H1 (cell line): ENCODE data around the gene MAPT. TPM values are rescaled to one million over a fixed set of nuclear protein-coding genes. Genes with fewer than 3 reads are reported as not detected.

Source experiments
- CTCF ChIA-PET: fragments of 300-600 bp; sonication (Branson Sonifier 250); formaldehyde crosslinking; loops from one replicate; lab custom pipeline; 2021; ENCODE audit not compliant: partially characterized antibody; lab: Charles Lee
- POLR2A ChIA-PET: fragments of 300-600 bp; sonication (Branson Sonifier 250); formaldehyde crosslinking; loops from one replicate; lab custom pipeline; 2021; ENCODE audit warnings: inconsistent platforms; ENCODE audit not compliant: partially characterized antibody; lab: Charles Lee
- DNase-seq, 2 experiments: peaks; one replicate each; pipeline versions ENCODE4 v3.0.0 to v3.0.0-alpha.2; 2010 to 2022; ENCODE audit warnings: low spot score in 2 of 2, low read depth in 1 of 2, mixed read lengths in 1 of 2
- FAIRE-seq: peaks from 2 replicates; lab custom pipeline; 2011; peaks lifted over from hg19 to GRCh38; lab: Jason Lieb, UNC
- H2AFZ ChIP-seq: 2 replicates; pipeline ENCODE4 v1.8.1; 2012; ENCODE audit warnings: low read length, inconsistent platforms
- H2AK5ac ChIP-seq: 2 replicates; pipeline ENCODE4 v1.6.1; 2013; ENCODE audit warnings: low read depth, low read length
- H2BK120ac ChIP-seq: replicated peaks from 2 replicates; pipeline ENCODE3; 2013; ENCODE audit warnings: low read depth, low read length, inconsistent platforms
- H2BK12ac ChIP-seq: 2 replicates; pipeline ENCODE4 v1.6.1; 2013; ENCODE audit warnings: low read depth, low read length
- H2BK15ac ChIP-seq: 2 replicates; pipeline ENCODE4 v1.6.1; 2013; ENCODE audit warnings: low read length
- H2BK20ac ChIP-seq: 2 replicates; pipeline ENCODE4 v1.6.1; 2013; ENCODE audit warnings: low read length
- H2BK5ac ChIP-seq: 2 replicates; pipeline ENCODE4 v1.6.1; 2013; ENCODE audit warnings: low read depth, low read length
- H3K14ac ChIP-seq: 2 replicates; pipeline ENCODE4 v1.6.1; 2013; ENCODE audit warnings: inconsistent platforms; ENCODE audit not compliant: insufficient read length
- H3K18ac ChIP-seq: 2 replicates; pipeline ENCODE4 v1.6.1; 2013; ENCODE audit warnings: low read length; ENCODE audit errors: extremely low read depth
- H3K23ac ChIP-seq: 2 replicates; pipeline ENCODE4 v1.6.1; 2013; ENCODE audit warnings: inconsistent platforms; ENCODE audit not compliant: insufficient read length
- H3K23me2 ChIP-seq: 2 replicates; pipeline ENCODE4 v1.6.1; 2013; ENCODE audit warnings: low read depth, low read length
- H3K27ac ChIP-seq: 2 replicates; pipeline ENCODE4 v1.6.1; 2011; ENCODE audit warnings: low read depth, low read length, inconsistent platforms
- H3K27me3 ChIP-seq, 4 experiments: replicated peaks in 1 of 4; 1 replicate in 1 of 4; 2 replicates in 3 of 4; pipeline versions ENCODE4 v1.6.1 to v1.8.1; 2011 to 2013; ENCODE audit warnings: low read length in 3 of 4, mild to moderate bottlenecking in 3 of 4, inconsistent platforms in 2 of 4, mixed read lengths in 2 of 4, moderate library complexity in 1 of 4; ENCODE audit not compliant: control insufficient read depth in 3 of 4, insufficient read depth in 3 of 4; ENCODE audit errors: extremely low read depth in 1 of 4
- H3K36me3 ChIP-seq, 4 experiments: 2 replicates each; pipeline versions ENCODE4 v1.6.1 to v1.8.1; 2011 to 2013; ENCODE audit warnings: mild to moderate bottlenecking in 4 of 4, low read length in 3 of 4, moderate library complexity in 2 of 4, control low read depth in 1 of 4, inconsistent platforms in 1 of 4; ENCODE audit not compliant: insufficient read depth in 4 of 4, control insufficient read depth in 2 of 4
- H3K4ac ChIP-seq: replicated peaks from 2 replicates; pipeline ENCODE3; 2013; ENCODE audit warnings: low read length, low read depth, mixed read lengths, inconsistent platforms; ENCODE audit not compliant: insufficient read length
- H3K4me1 ChIP-seq, 4 experiments: replicated peaks in 1 of 4; 1 replicate in 1 of 4; 2 replicates in 3 of 4; pipeline versions ENCODE4 v1.6.1 to v1.8.1; 2011 to 2013; ENCODE audit warnings: low read length in 3 of 4, inconsistent platforms in 2 of 4, mixed read lengths in 1 of 4; ENCODE audit not compliant: insufficient read depth in 4 of 4, control insufficient read depth in 3 of 4
- H3K4me2 ChIP-seq, 2 experiments: 2 replicates each; pipeline versions ENCODE4 v1.6.1 to v1.8.1; 2011 to 2013; ENCODE audit warnings: low read depth in 2 of 2, low read length in 2 of 2, control low read depth in 1 of 2, inconsistent platforms in 1 of 2, mild to moderate bottlenecking in 1 of 2; ENCODE audit not compliant: insufficient read depth in 1 of 2
- H3K4me3 ChIP-seq, 4 experiments: fragments of 200-600, 300-600 bp in 1 of 4; sonication (generic), shearing (Covaris generic), sonication (Bioruptor Twin) in 1 of 4; 2 replicates each; pipeline versions ENCODE4 v1.5.1 to v1.8.1; 2011 to 2016; ENCODE audit warnings: low read length in 4 of 4, low read depth in 3 of 4, control low read depth in 2 of 4, inconsistent platforms in 2 of 4, mild to moderate bottlenecking in 2 of 4, mixed read lengths in 1 of 4, moderate library complexity in 1 of 4; ENCODE audit not compliant: insufficient read depth in 2 of 4; ENCODE audit errors: extremely low read depth in 1 of 4
- H3K56ac ChIP-seq: replicated peaks from 2 replicates; pipeline ENCODE3; 2013; ENCODE audit warnings: low read depth, mild to moderate bottlenecking, mixed read lengths, low read length, inconsistent platforms; ENCODE audit not compliant: insufficient read length
- H3K79me1 ChIP-seq: 2 replicates; pipeline ENCODE4 v1.6.1; 2013; ENCODE audit warnings: low read depth, low read length, control low read depth
- H3K79me2 ChIP-seq, 2 experiments: 2 replicates each; pipeline versions ENCODE4 v1.6.1 to v1.8.1; 2012 to 2013; ENCODE audit warnings: low read length in 2 of 2, mild to moderate bottlenecking in 2 of 2, inconsistent platforms in 1 of 2; ENCODE audit not compliant: insufficient read depth in 2 of 2, control insufficient read depth in 1 of 2
- H3K9ac ChIP-seq, 4 experiments: replicated peaks in 1 of 4; 1 replicate in 1 of 4; 2 replicates in 3 of 4; pipeline versions ENCODE4 v1.6.1 to v1.8.1; 2011 to 2013; ENCODE audit warnings: low read depth in 3 of 4, low read length in 3 of 4, control low read depth in 2 of 4, mild to moderate bottlenecking in 2 of 4, moderate library complexity in 2 of 4, inconsistent platforms in 1 of 4; ENCODE audit errors: extremely low read depth in 1 of 4
- H3K9me3 ChIP-seq, 2 experiments: 2 replicates each; pipeline versions ENCODE4 v1.6.1 to v1.8.1; 2012 to 2013; ENCODE audit warnings: mild to moderate bottlenecking in 2 of 2, moderate library complexity in 2 of 2, control low read depth in 1 of 2, inconsistent platforms in 1 of 2, low read depth in 1 of 2, low read length in 1 of 2, mixed read lengths in 1 of 2; ENCODE audit not compliant: insufficient read depth in 2 of 2
- H4K20me1 ChIP-seq, 2 experiments: replicated peaks in 1 of 2; 2 replicates each; pipeline versions ENCODE3 to v1.8.1; 2011 to 2013; ENCODE audit warnings: inconsistent platforms in 2 of 2, low read length in 2 of 2, mild to moderate bottlenecking in 1 of 2; ENCODE audit not compliant: insufficient read depth in 2 of 2, control insufficient read depth in 1 of 2
- H4K5ac ChIP-seq: 2 replicates; pipeline ENCODE4 v1.6.1; 2013; ENCODE audit warnings: low read length, low read depth, mixed read lengths, inconsistent platforms; ENCODE audit not compliant: insufficient read length
- H4K8ac ChIP-seq: 2 replicates; pipeline ENCODE4 v1.8.0; 2013; ENCODE audit warnings: mild to moderate bottlenecking, moderate library complexity, low read length, inconsistent platforms; ENCODE audit not compliant: insufficient read depth; ENCODE audit errors: extremely low read depth
- H4K91ac ChIP-seq: replicated peaks from 2 replicates; pipeline ENCODE3; 2013; ENCODE audit warnings: low read length, mixed read lengths, inconsistent platforms; ENCODE audit not compliant: insufficient read length
- ATF2 ChIP-seq: IDR thresholded peaks from 2 replicates; pipeline ENCODE4 v1.6.1; 2012; ENCODE audit warnings: low read length, inconsistent platforms
- FOSL1 ChIP-seq: IDR thresholded peaks from 2 replicates; pipeline ENCODE4 v1.6.1; 2011; ENCODE audit warnings: mild to moderate bottlenecking, low read depth, low read length, moderate library complexity; ENCODE audit not compliant: insufficient read depth
- GTF2F1 ChIP-seq: IDR thresholded peaks from 2 replicates; pipeline ENCODE4 v1.6.1; 2012; ENCODE audit warnings: low read depth, low read length, improper control_type of control experiment, borderline replicate concordance
- JUND ChIP-seq: IDR thresholded peaks from 2 replicates; pipeline ENCODE4 v1.6.1; 2011; ENCODE audit warnings: mild to moderate bottlenecking, improper control_type of control experiment, low read length
- KDM5A ChIP-seq: fragments of 200-600 bp; IDR thresholded peaks from 2 replicates; pipeline ENCODE4 v1.7.1; 2012; ENCODE audit warnings: mild to moderate bottlenecking, low read length, inconsistent platforms, mixed read lengths
- NANOG ChIP-seq: IDR thresholded peaks from 2 replicates; pipeline ENCODE4 v1.6.1; 2011; ENCODE audit warnings: low read length, low read depth, mild to moderate bottlenecking, inconsistent platforms; ENCODE audit not compliant: insufficient read depth, poor library complexity, severe bottlenecking
- PHF8 ChIP-seq: fragments of 200-600 bp; sonication (generic); conservative IDR thresholded peaks from 2 replicates; pipeline ENCODE4 v1.7.1; 2012; ENCODE audit warnings: low read depth, mild to moderate bottlenecking, inconsistent platforms, low read length, moderate library complexity
- POLR2AphosphoS5 ChIP-seq: IDR thresholded peaks from 2 replicates; pipeline ENCODE4 v1.6.1; 2011; ENCODE audit warnings: low read depth, low read length
- SIRT6 ChIP-seq: IDR thresholded peaks from one replicate; pipeline ENCODE4 v1.7.1; 2012; ENCODE audit warnings: low read length, inconsistent platforms
- WGBS, 2 experiments: shearing (Covaris generic) in 1 of 2; methylation state at CpG; one replicate each; pipeline versions ENCODE4 v1.1.6 to v1.1.7; 2013 to 2015; ENCODE audit warnings: low lambda C conversion rate in 2 of 2, mixed read lengths in 2 of 2, inconsistent platforms in 1 of 2, low coverage in 1 of 2, missing lambda C conversion rate in 1 of 2; ENCODE audit not compliant: insufficient replicate concordance in 2 of 2, insufficient coverage in 1 of 2, insufficient read length in 1 of 2; ENCODE audit errors: extremely low coverage in 1 of 2, missing lambda C conversion rate in 1 of 2; 5-methylcytosine and 5-hydroxymethylcytosine counted together
- polyA plus RNA-seq, 7 experiments: library from polyadenylated mRNA; depleted of rRNA in 3 of 7; stranded (reverse) in 5 of 7; unstranded in 2 of 7; fragments of >200 nt in 5 of 7; fragments of 200-250 nt in 2 of 7; gene quantifications; 1 replicate in 5 of 7; 2 replicates in 1 of 7; 4 replicates in 1 of 7; pipeline versions ENCODE4 v1.2.1 to v1.2.3, GENCODE V29; 2011 to 2013; ENCODE audit warnings: missing spikeins in 2 of 7, mixed read lengths in 2 of 7
- total RNA-seq: library from RNA; stranded (reverse); fragmentation: NEBNext Ultra II Directional; extraction: Animal tissue kit (Norgen Biotek cat#: 25700); gene quantifications from 2 replicates; pipeline ENCODE4 v1.2.1, GENCODE V29; 2021
- TF ChIP-seq, protein P1 (sequence below): IDR thresholded peaks from 2 replicates; pipeline ENCODE4 v1.6.1; 2011; ENCODE audit warnings: low read length, improper control_type of control experiment

Gene MAPT
- total and polyA plus RNA-seq, 2 of the 8 experiments (the other 6 are each of a cell fraction or from before 2014, with no cell fraction given) = 0.54 to 1.7 TPM

GRCh38 chr17:45993962-45994627 lies 99.7 kb downstream of the MAPT start:
- peak overlapping the region; percentile 15; the same call in 1 of the 2 replicates for H2AFZ ChIP-seq
- H3K14ac ChIP-seq = no peak overlapping the region
- peaks cover 0 to 9% (median 4%) of the 10 kb centered on the region in 4 experiments; a peak in 5 of 7 replicates for H3K4me1 ChIP-seq
- no peak overlapping the region for H3K9ac ChIP-seq
- no peak overlapping the region for H3K4ac ChIP-seq
- no peak overlapping the region for H4K8ac ChIP-seq
- no peak overlapping the region for H3K4me3 ChIP-seq
- H3K56ac ChIP-seq = no peak overlapping the region
- no peak overlapping the region for H4K5ac ChIP-seq
- no peaks in the 10 kb centered on the region for H4K20me1 ChIP-seq
- no peaks in the 10 kb centered on the region for H3K9me3 ChIP-seq
- ChIA-PET CTCF (no interaction called here), POLR2A (no interaction called here)
- no peaks in the 10 kb centered on the region for H3K79me2 ChIP-seq
- no peak overlapping the region for H2BK12ac ChIP-seq
- no peak overlapping the region for H2BK120ac ChIP-seq
- no peak overlapping the region for H3K23ac ChIP-seq
- no peak overlapping the region for H2BK20ac ChIP-seq
- H4K91ac ChIP-seq = no peak overlapping the region
- 86% methylated on average over 16 of the region's 16 CpGs; no CpG with 5 or more reads in 1 of the 2 experiments for WGBS, 2 experiments
- no peak overlapping the region for H2BK15ac ChIP-seq
- H3K4me2 ChIP-seq = no peak overlapping the region
- no peak overlapping the region for H3K27ac ChIP-seq
- DNase-seq (no peak), FAIRE-seq (no peak)
- H3K18ac ChIP-seq = no peak overlapping the region
- peaks cover 0 to 2% (median 0%) of the 10 kb centered on the region in 4 experiments; a peak in 1 of 7 replicates for H3K27me3 ChIP-seq
- H2BK5ac ChIP-seq = no peak overlapping the region
- no peaks in the 10 kb centered on the region for H3K23me2 ChIP-seq
- H3K79me1 ChIP-seq = no peaks in the 10 kb centered on the region
- H2AK5ac ChIP-seq = no peak overlapping the region
- H3K36me3 ChIP-seq = no peaks in the 10 kb centered on the region
- no peak for TF ChIP-seq FOSL1
- TF ChIP-seq KDM5A = no peak
- no peak for TF ChIP-seq POLR2AphosphoS5
- TF ChIP-seq PHF8 = no peak
- TF ChIP-seq, protein P1, sequence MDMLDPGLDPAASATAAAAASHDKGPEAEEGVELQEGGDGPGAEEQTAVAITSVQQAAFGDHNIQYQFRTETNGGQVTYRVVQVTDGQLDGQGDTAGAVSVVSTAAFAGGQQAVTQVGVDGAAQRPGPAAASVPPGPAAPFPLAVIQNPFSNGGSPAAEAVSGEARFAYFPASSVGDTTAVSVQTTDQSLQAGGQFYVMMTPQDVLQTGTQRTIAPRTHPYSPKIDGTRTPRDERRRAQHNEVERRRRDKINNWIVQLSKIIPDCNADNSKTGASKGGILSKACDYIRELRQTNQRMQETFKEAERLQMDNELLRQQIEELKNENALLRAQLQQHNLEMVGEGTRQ = no peak
- no peak for TF ChIP-seq SIRT6
- no peak for TF ChIP-seq NANOG
- no peak for TF ChIP-seq ATF2
- TF ChIP-seq GTF2F1 = no peak
- no peak for TF ChIP-seq JUND
